ENCODE data around the gene EEF1AKMT1. TPM values are rescaled to one million over a fixed set of nuclear protein-coding genes. Genes with fewer than 3 reads are reported as not detected.
"Not testable (repeated sequence)": the region's sequence is repeated elsewhere in the genome, so short reads cannot be mapped to it uniquely, and the experiment has no call there.

Gene EEF1AKMT1
- total and polyA plus RNA-seq, 8 donors: 2.6 to 6.4 (median 3.8) TPM

DNA sequence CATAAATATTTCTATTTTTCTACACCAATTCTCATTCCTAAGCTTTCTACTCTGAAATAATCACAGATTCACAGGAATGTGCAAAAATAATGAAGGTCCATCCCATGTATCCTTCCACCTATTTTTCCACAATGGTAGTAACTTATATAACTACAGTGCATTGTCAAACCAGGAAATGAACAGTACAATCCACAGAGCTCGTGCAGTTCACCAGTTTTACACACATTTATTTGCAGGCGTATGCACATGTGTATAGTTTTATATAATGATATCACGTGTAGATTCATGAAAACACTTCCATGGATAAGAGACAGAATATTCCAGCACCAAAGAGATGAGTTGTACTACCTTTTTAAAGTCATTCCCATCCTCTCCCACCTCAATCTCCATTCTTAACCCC lies 12.9 kb downstream of the EEF1AKMT1 start:
- no peaks in the 10 kb centered on the region for H3K36me3 ChIP-seq
- intact Hi-C loops (cut with DNase I): no loop called here
- H3K27ac ChIP-seq: no peak overlapping the region
- TF ChIP-seq, protein P1, sequence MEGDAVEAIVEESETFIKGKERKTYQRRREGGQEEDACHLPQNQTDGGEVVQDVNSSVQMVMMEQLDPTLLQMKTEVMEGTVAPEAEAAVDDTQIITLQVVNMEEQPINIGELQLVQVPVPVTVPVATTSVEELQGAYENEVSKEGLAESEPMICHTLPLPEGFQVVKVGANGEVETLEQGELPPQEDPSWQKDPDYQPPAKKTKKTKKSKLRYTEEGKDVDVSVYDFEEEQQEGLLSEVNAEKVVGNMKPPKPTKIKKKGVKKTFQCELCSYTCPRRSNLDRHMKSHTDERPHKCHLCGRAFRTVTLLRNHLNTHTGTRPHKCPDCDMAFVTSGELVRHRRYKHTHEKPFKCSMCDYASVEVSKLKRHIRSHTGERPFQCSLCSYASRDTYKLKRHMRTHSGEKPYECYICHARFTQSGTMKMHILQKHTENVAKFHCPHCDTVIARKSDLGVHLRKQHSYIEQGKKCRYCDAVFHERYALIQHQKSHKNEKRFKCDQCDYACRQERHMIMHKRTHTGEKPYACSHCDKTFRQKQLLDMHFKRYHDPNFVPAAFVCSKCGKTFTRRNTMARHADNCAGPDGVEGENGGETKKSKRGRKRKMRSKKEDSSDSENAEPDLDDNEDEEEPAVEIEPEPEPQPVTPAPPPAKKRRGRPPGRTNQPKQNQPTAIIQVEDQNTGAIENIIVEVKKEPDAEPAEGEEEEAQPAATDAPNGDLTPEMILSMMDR (IDR thresholded peaks at IDR 0.05): no peak
- H3K4me3 ChIP-seq: no peak overlapping the region
- no peak for DNase-seq
- no peaks in the 10 kb centered on the region for H3K4me1 ChIP-seq
- no peak for FAIRE-seq
- no peak for ATAC-seq
- H3K27me3 ChIP-seq: no peaks in the 10 kb centered on the region
- WGBS, 2 donors: 80 to 88% methylated on average over 3 of the region's 3 CpGs
- no peaks in the 10 kb centered on the region for H3K9me3 ChIP-seq

DNA sequence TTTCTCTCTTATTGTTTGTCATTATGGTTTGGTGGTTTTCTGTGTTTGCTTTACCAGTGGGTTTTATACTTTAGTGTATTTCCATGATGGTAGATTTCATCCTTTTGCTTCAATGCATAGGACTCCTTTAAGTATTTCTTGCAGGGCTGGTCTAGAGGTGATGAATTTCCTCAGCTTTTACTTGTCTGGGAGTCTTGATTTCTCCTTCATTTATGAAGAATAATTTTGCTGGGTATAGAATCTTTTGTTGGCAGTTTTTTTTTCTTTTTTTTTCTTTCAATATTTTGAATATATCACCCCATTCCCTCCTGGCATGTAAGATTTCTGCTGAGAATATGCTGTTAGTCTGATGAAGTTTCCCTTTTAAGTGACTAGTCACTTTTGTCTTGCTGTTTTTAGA lies 19.8 kb downstream of the EEF1AKMT1 start:
- FAIRE-seq: no peak
- Histone ChIP-seq H3K9me3 (no peaks in the 10 kb centered on the region), H3K36me3 (no peaks in the 10 kb centered on the region), H3K4me1 (no peaks in the 10 kb centered on the region), H3K27ac (no peak overlapping the region), H3K4me3 (no peak overlapping the region), H3K27me3 (no peaks in the 10 kb centered on the region)
- intact Hi-C loops (cut with DNase I): no loop called here
- DNase-seq: no peak
- ATAC-seq: no peak
- TF ChIP-seq, protein P1 (IDR thresholded peaks at IDR 0.05): no peak

DNA sequence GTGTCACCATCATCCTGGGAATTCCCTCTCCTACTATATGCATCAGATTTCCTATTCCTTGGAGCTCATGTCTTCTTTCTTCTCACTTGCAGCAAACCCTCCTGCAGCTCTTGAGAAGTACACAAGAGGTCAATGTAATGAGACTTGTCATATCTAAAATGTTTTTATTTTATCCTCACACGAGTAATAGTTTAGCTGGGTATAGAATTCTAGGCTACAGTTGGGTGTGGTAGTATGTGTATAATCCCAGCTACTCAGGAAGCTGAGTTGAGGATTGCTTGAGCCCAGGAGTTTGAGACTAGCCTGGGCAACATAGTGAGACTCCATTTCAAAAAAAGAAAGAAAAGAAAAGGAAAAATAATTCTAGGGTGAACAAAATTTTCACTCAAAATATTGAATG lies 24.4 kb downstream of the EEF1AKMT1 start:
- H3K9me3 ChIP-seq: no peaks in the 10 kb centered on the region
- intact Hi-C loops (cut with DNase I): no loop called here
- 70 to 76% methylated on average over 1 of the region's 1 CpG for WGBS, 2 donors

DNA sequence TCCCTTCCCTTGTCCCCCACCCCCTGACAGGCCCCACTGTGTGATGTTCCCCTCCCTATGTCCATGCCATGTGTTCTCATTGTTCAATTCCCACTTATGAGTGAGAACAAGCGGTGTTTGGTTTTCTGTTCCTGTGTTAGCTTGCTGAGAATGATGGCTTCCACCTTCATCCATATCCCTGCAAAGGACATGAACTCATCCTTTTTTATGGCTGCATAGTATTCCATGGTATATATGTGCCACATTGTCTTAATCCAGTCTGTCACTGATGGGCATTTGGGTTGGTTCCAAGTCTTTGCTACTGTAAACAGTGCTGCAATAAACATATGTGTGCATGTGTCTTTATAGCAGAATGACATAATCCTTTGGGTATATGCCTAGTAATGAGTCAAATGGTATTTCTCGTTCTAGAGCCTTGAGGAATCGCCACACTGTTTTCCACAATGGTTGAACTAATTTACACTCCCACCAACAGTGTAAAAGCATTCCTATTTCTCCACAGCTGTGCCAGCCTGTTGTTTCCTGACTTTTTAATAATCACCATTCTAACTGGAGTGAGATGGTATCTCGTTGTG lies 29.8 kb downstream of the EEF1AKMT1 start:
- 96% methylated on average over 4 of the region's 4 CpGs for WGBS, 2 donors
- not testable (repeated sequence) for ATAC-seq

More for the DNA sequence above, 24.4 kb downstream of the EEF1AKMT1 start:
- H3K27ac ChIP-seq: no peak overlapping the region
- H3K4me1 ChIP-seq: no peaks in the 10 kb centered on the region
- FAIRE-seq (no peak), DNase-seq (no peak), ATAC-seq (no peak)
- no peaks in the 10 kb centered on the region for H3K36me3 ChIP-seq
- H3K4me3 ChIP-seq: no peak overlapping the region
- TF ChIP-seq, protein P1 (IDR thresholded peaks at IDR 0.05): no peak
- H3K27me3 ChIP-seq: no peaks in the 10 kb centered on the region

DNA sequence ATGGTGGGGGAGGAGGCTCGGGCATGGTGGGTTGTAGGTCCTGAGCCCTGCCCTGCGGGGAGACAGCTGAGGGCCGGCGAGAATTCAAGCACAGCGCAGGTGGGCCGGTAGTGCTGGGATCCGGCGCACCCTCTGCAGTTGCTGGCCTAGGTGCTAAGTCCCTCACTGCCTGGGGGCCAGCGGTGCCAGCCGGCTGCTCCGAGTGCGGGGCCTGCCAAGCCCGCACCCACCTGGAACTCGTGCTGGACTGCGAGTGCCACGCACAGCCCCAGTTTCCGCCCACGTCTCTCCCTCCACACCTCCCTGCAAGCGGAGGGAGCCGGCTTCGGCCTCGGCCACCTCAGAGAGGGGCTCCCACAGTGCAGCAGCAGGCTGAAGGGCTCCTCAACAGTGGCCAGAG lies 33.7 kb downstream of the EEF1AKMT1 start:
- 96 to 97% methylated on average over 22 of the region's 22 CpGs for WGBS, 2 donors
- Histone ChIP-seq H3K27me3 (no peaks in the 10 kb centered on the region), H3K9me3 (no peaks in the 10 kb centered on the region), H3K36me3 (no peaks in the 10 kb centered on the region), H3K4me1 (no peaks in the 10 kb centered on the region), H3K27ac (no peak overlapping the region), H3K4me3 (no peak overlapping the region)
- ATAC-seq (no peak), FAIRE-seq (no peak), DNase-seq (no peak)
- intact Hi-C loops (cut with DNase I): no loop called here
- TF ChIP-seq, protein P1 (IDR thresholded peaks at IDR 0.05): no peak

More for the DNA sequence above, 29.8 kb downstream of the EEF1AKMT1 start:
- H3K4me3 ChIP-seq; H3K4me1 ChIP-seq; H3K9me3 ChIP-seq; H3K36me3 ChIP-seq; FAIRE-seq; H3K27ac ChIP-seq; intact Hi-C loops (cut with DNase I); DNase-seq; H3K27me3 ChIP-seq: not testable (repeated sequence)

Data from pancreas (tissue), 10 donors.